NB4 (cell line): ENCODE results near the gene SELP.

Source experiments
- DNase-seq: peaks from one replicate; pipeline ENCODE4 v3.0.0; 2010; ENCODE audit warnings: low read depth
- H3K4me3 ChIP-seq: one replicate; pipeline ENCODE4 v1.5.1; 2011; ENCODE audit warnings: mild to moderate bottlenecking, low read depth, low read length, moderate library complexity
- CTCF ChIP-seq: IDR thresholded peaks from one replicate; pipeline ENCODE4 v1.5.1; 2012; ENCODE audit warnings: low read depth, low read length
- MAX ChIP-seq: IDR thresholded peaks from 2 replicates; pipeline ENCODE4 v1.6.1; 2011; ENCODE audit warnings: low read depth, low read length
- MYC ChIP-seq: IDR thresholded peaks from 2 replicates; pipeline ENCODE4 v1.6.1; 2011; ENCODE audit warnings: low read depth, low read length
- POLR2A ChIP-seq: IDR thresholded peaks from 2 replicates; pipeline ENCODE4 v1.6.1; 2011; ENCODE audit warnings: mild to moderate bottlenecking; ENCODE audit not compliant: insufficient read length; ENCODE audit errors: extremely low read depth

SELP gene

GRCh38 chr1:169574336-169574735 is 55.6 kb downstream of the SELP start:
- TF ChIP-seq MAX: no peak
- TF ChIP-seq CTCF: no peak
- TF ChIP-seq POLR2A: no peak
- no peak for TF ChIP-seq MYC
- no peak for DNase-seq
- H3K4me3 ChIP-seq: no peak overlapping the region

GRCh38 chr1:169572187-169572586 is 57.7 kb downstream of the SELP start:
- H3K4me3 ChIP-seq: no peak overlapping the region
- DNase-seq: no peak
- no peak for TF ChIP-seq MAX
- TF ChIP-seq CTCF: no peak
- no peak for TF ChIP-seq POLR2A
- TF ChIP-seq MYC: no peak

- DNase-seq: no peak
- H3K4me3 ChIP-seq: no peak overlapping the region
- TF ChIP-seq MYC (no peak), MAX (no peak), POLR2A (no peak), CTCF (no peak)
Measured at GRCh38 chr1:169571450-169571849, 58.5 kb downstream of the SELP start.

- H3K4me3 ChIP-seq: no peak overlapping the region
- no peak for DNase-seq
- no peak for TF ChIP-seq POLR2A
- no peak for TF ChIP-seq CTCF
- TF ChIP-seq MAX: no peak
- no peak for TF ChIP-seq MYC
Measured at GRCh38 chr1:169570172-169570574, 59.8 kb downstream of the SELP start.

- H3K4me3 ChIP-seq: no peak overlapping the region
- no peak for DNase-seq
- no peak for TF ChIP-seq MYC
- TF ChIP-seq CTCF: no peak
- no peak for TF ChIP-seq MAX
- no peak for TF ChIP-seq POLR2A
Measured at GRCh38 chr1:169568497-169568896, 61.4 kb downstream of the SELP start.
